H1 (cell line): ENCODE measurements around the gene MXRA7. TPM values are rescaled to one million over a fixed set of nuclear protein-coding genes. Genes with fewer than 3 reads are reported as not detected.

Experiments used
- CTCF ChIA-PET: fragments of 300-600 bp; sonication (Branson Sonifier 250); formaldehyde crosslinking; loops from one replicate; lab custom pipeline; 2021; ENCODE audit not compliant: partially characterized antibody; lab: Charles Lee
- POLR2A ChIA-PET: fragments of 300-600 bp; sonication (Branson Sonifier 250); formaldehyde crosslinking; loops from one replicate; lab custom pipeline; 2021; ENCODE audit warnings: inconsistent platforms; ENCODE audit not compliant: partially characterized antibody; lab: Charles Lee
- DNase-seq, 2 experiments: peaks; one replicate each; pipeline versions ENCODE4 v3.0.0 to v3.0.0-alpha.2; 2010 to 2022; ENCODE audit warnings: low spot score in 2 of 2, low read depth in 1 of 2, mixed read lengths in 1 of 2
- FAIRE-seq: peaks from 2 replicates; lab custom pipeline; 2011; peaks lifted over from hg19 to GRCh38; lab: Jason Lieb, UNC
- H2AFZ ChIP-seq: 2 replicates; pipeline ENCODE4 v1.8.1; 2012; ENCODE audit warnings: low read length, inconsistent platforms
- H2AK5ac ChIP-seq: 2 replicates; pipeline ENCODE4 v1.6.1; 2013; ENCODE audit warnings: low read depth, low read length
- H2BK120ac ChIP-seq: replicated peaks from 2 replicates; pipeline ENCODE3; 2013; ENCODE audit warnings: low read depth, low read length, inconsistent platforms
- H2BK12ac ChIP-seq: 2 replicates; pipeline ENCODE4 v1.6.1; 2013; ENCODE audit warnings: low read depth, low read length
- H2BK15ac ChIP-seq: 2 replicates; pipeline ENCODE4 v1.6.1; 2013; ENCODE audit warnings: low read length
- H2BK20ac ChIP-seq: 2 replicates; pipeline ENCODE4 v1.6.1; 2013; ENCODE audit warnings: low read length
- H2BK5ac ChIP-seq: 2 replicates; pipeline ENCODE4 v1.6.1; 2013; ENCODE audit warnings: low read depth, low read length
- H3K14ac ChIP-seq: 2 replicates; pipeline ENCODE4 v1.6.1; 2013; ENCODE audit warnings: inconsistent platforms; ENCODE audit not compliant: insufficient read length
- H3K18ac ChIP-seq: 2 replicates; pipeline ENCODE4 v1.6.1; 2013; ENCODE audit warnings: low read length; ENCODE audit errors: extremely low read depth
- H3K23ac ChIP-seq: 2 replicates; pipeline ENCODE4 v1.6.1; 2013; ENCODE audit warnings: inconsistent platforms; ENCODE audit not compliant: insufficient read length
- H3K23me2 ChIP-seq: 2 replicates; pipeline ENCODE4 v1.6.1; 2013; ENCODE audit warnings: low read depth, low read length
- H3K27ac ChIP-seq: 2 replicates; pipeline ENCODE4 v1.6.1; 2011; ENCODE audit warnings: low read depth, low read length, inconsistent platforms
- H3K27me3 ChIP-seq, 4 experiments: replicated peaks in 1 of 4; 1 replicate in 1 of 4; 2 replicates in 3 of 4; pipeline versions ENCODE4 v1.6.1 to v1.8.1; 2011 to 2013; ENCODE audit warnings: low read length in 3 of 4, mild to moderate bottlenecking in 3 of 4, inconsistent platforms in 2 of 4, mixed read lengths in 2 of 4, moderate library complexity in 1 of 4; ENCODE audit not compliant: control insufficient read depth in 3 of 4, insufficient read depth in 3 of 4; ENCODE audit errors: extremely low read depth in 1 of 4
- H3K36me3 ChIP-seq, 4 experiments: 2 replicates each; pipeline versions ENCODE4 v1.6.1 to v1.8.1; 2011 to 2013; ENCODE audit warnings: mild to moderate bottlenecking in 4 of 4, low read length in 3 of 4, moderate library complexity in 2 of 4, control low read depth in 1 of 4, inconsistent platforms in 1 of 4; ENCODE audit not compliant: insufficient read depth in 4 of 4, control insufficient read depth in 2 of 4
- H3K4ac ChIP-seq: replicated peaks from 2 replicates; pipeline ENCODE3; 2013; ENCODE audit warnings: low read length, low read depth, mixed read lengths, inconsistent platforms; ENCODE audit not compliant: insufficient read length
- H3K4me1 ChIP-seq, 4 experiments: replicated peaks in 1 of 4; 1 replicate in 1 of 4; 2 replicates in 3 of 4; pipeline versions ENCODE4 v1.6.1 to v1.8.1; 2011 to 2013; ENCODE audit warnings: low read length in 3 of 4, inconsistent platforms in 2 of 4, mixed read lengths in 1 of 4; ENCODE audit not compliant: insufficient read depth in 4 of 4, control insufficient read depth in 3 of 4
- H3K4me2 ChIP-seq, 2 experiments: 2 replicates each; pipeline versions ENCODE4 v1.6.1 to v1.8.1; 2011 to 2013; ENCODE audit warnings: low read depth in 2 of 2, low read length in 2 of 2, control low read depth in 1 of 2, inconsistent platforms in 1 of 2, mild to moderate bottlenecking in 1 of 2; ENCODE audit not compliant: insufficient read depth in 1 of 2
- H3K4me3 ChIP-seq, 4 experiments: fragments of 200-600, 300-600 bp in 1 of 4; sonication (generic), shearing (Covaris generic), sonication (Bioruptor Twin) in 1 of 4; 2 replicates each; pipeline versions ENCODE4 v1.5.1 to v1.8.1; 2011 to 2016; ENCODE audit warnings: low read length in 4 of 4, low read depth in 3 of 4, control low read depth in 2 of 4, inconsistent platforms in 2 of 4, mild to moderate bottlenecking in 2 of 4, mixed read lengths in 1 of 4, moderate library complexity in 1 of 4; ENCODE audit not compliant: insufficient read depth in 2 of 4; ENCODE audit errors: extremely low read depth in 1 of 4
- H3K56ac ChIP-seq: replicated peaks from 2 replicates; pipeline ENCODE3; 2013; ENCODE audit warnings: low read depth, mild to moderate bottlenecking, mixed read lengths, low read length, inconsistent platforms; ENCODE audit not compliant: insufficient read length
- H3K79me1 ChIP-seq: 2 replicates; pipeline ENCODE4 v1.6.1; 2013; ENCODE audit warnings: low read depth, low read length, control low read depth
- H3K79me2 ChIP-seq, 2 experiments: 2 replicates each; pipeline versions ENCODE4 v1.6.1 to v1.8.1; 2012 to 2013; ENCODE audit warnings: low read length in 2 of 2, mild to moderate bottlenecking in 2 of 2, inconsistent platforms in 1 of 2; ENCODE audit not compliant: insufficient read depth in 2 of 2, control insufficient read depth in 1 of 2
- H3K9ac ChIP-seq, 4 experiments: replicated peaks in 1 of 4; 1 replicate in 1 of 4; 2 replicates in 3 of 4; pipeline versions ENCODE4 v1.6.1 to v1.8.1; 2011 to 2013; ENCODE audit warnings: low read depth in 3 of 4, low read length in 3 of 4, control low read depth in 2 of 4, mild to moderate bottlenecking in 2 of 4, moderate library complexity in 2 of 4, inconsistent platforms in 1 of 4; ENCODE audit errors: extremely low read depth in 1 of 4
- H3K9me3 ChIP-seq, 2 experiments: 2 replicates each; pipeline versions ENCODE4 v1.6.1 to v1.8.1; 2012 to 2013; ENCODE audit warnings: mild to moderate bottlenecking in 2 of 2, moderate library complexity in 2 of 2, control low read depth in 1 of 2, inconsistent platforms in 1 of 2, low read depth in 1 of 2, low read length in 1 of 2, mixed read lengths in 1 of 2; ENCODE audit not compliant: insufficient read depth in 2 of 2
- H4K20me1 ChIP-seq, 2 experiments: replicated peaks in 1 of 2; 2 replicates each; pipeline versions ENCODE3 to v1.8.1; 2011 to 2013; ENCODE audit warnings: inconsistent platforms in 2 of 2, low read length in 2 of 2, mild to moderate bottlenecking in 1 of 2; ENCODE audit not compliant: insufficient read depth in 2 of 2, control insufficient read depth in 1 of 2
- H4K5ac ChIP-seq: 2 replicates; pipeline ENCODE4 v1.6.1; 2013; ENCODE audit warnings: low read length, low read depth, mixed read lengths, inconsistent platforms; ENCODE audit not compliant: insufficient read length
- H4K8ac ChIP-seq: 2 replicates; pipeline ENCODE4 v1.8.0; 2013; ENCODE audit warnings: mild to moderate bottlenecking, moderate library complexity, low read length, inconsistent platforms; ENCODE audit not compliant: insufficient read depth; ENCODE audit errors: extremely low read depth
- H4K91ac ChIP-seq: replicated peaks from 2 replicates; pipeline ENCODE3; 2013; ENCODE audit warnings: low read length, mixed read lengths, inconsistent platforms; ENCODE audit not compliant: insufficient read length
- ASH2L ChIP-seq: fragments of 200-600, 300-600 bp; sonication (generic); IDR thresholded peaks from one replicate; pipeline ENCODE4 v1.7.1; 2017; ENCODE audit warnings: low read length
- CBX5 ChIP-seq: fragments of 300-800, 300-1000 bp; sonication (generic); IDR thresholded peaks from 2 replicates; pipeline ENCODE4 v1.7.1; 2016; ENCODE audit warnings: antibody characterized with exemption, low read length, low read depth
- EGR1 ChIP-seq: IDR thresholded peaks from 2 replicates; pipeline ENCODE4 v1.6.1; 2011; ENCODE audit warnings: low read depth, low read length, borderline replicate concordance
- JUN ChIP-seq: IDR thresholded peaks from 2 replicates; pipeline ENCODE4 v1.6.1; 2011; ENCODE audit warnings: low read depth, mild to moderate bottlenecking, improper control_type of control experiment, low read length
- NANOG ChIP-seq: IDR thresholded peaks from 2 replicates; pipeline ENCODE4 v1.6.1; 2011; ENCODE audit warnings: low read length, low read depth, mild to moderate bottlenecking, inconsistent platforms; ENCODE audit not compliant: insufficient read depth, poor library complexity, severe bottlenecking
- RFX5 ChIP-seq: IDR thresholded peaks from 2 replicates; pipeline ENCODE4 v1.6.1; 2011; ENCODE audit warnings: low read depth, low read length, improper control_type of control experiment, borderline replicate concordance
- RNF2 ChIP-seq: fragments of 200-900, 300-1000 bp; sonication (generic); IDR thresholded peaks from 2 replicates; pipeline ENCODE4 v1.7.1; 2016; ENCODE audit warnings: borderline replicate concordance, low read depth, mild to moderate bottlenecking, antibody characterized with exemption, low read length; ENCODE audit not compliant: poor library complexity, severe bottlenecking; ENCODE audit errors: missing control alignments
- SIRT6 ChIP-seq: IDR thresholded peaks from one replicate; pipeline ENCODE4 v1.7.1; 2012; ENCODE audit warnings: low read length, inconsistent platforms
- SP1 ChIP-seq: IDR thresholded peaks from 2 replicates; pipeline ENCODE4 v1.6.1; 2011; ENCODE audit warnings: low read depth, low read length
- WGBS, 2 experiments: shearing (Covaris generic) in 1 of 2; methylation state at CpG; one replicate each; pipeline versions ENCODE4 v1.1.6 to v1.1.7; 2013 to 2015; ENCODE audit warnings: low lambda C conversion rate in 2 of 2, mixed read lengths in 2 of 2, inconsistent platforms in 1 of 2, low coverage in 1 of 2, missing lambda C conversion rate in 1 of 2; ENCODE audit not compliant: insufficient replicate concordance in 2 of 2, insufficient coverage in 1 of 2, insufficient read length in 1 of 2; ENCODE audit errors: extremely low coverage in 1 of 2, missing lambda C conversion rate in 1 of 2; 5-methylcytosine and 5-hydroxymethylcytosine counted together
- polyA plus RNA-seq, 7 experiments: library from polyadenylated mRNA; depleted of rRNA in 3 of 7; stranded (reverse) in 5 of 7; unstranded in 2 of 7; fragments of >200 nt in 5 of 7; fragments of 200-250 nt in 2 of 7; gene quantifications; 1 replicate in 5 of 7; 2 replicates in 1 of 7; 4 replicates in 1 of 7; pipeline versions ENCODE4 v1.2.1 to v1.2.3, GENCODE V29; 2011 to 2013; ENCODE audit warnings: missing spikeins in 2 of 7, mixed read lengths in 2 of 7
- total RNA-seq: library from RNA; stranded (reverse); fragmentation: NEBNext Ultra II Directional; extraction: Animal tissue kit (Norgen Biotek cat#: 25700); gene quantifications from 2 replicates; pipeline ENCODE4 v1.2.1, GENCODE V29; 2021

The MXRA7 gene
- total and polyA plus RNA-seq, 2 of the 8 experiments (the other 6 are each of a cell fraction or from before 2014, with no cell fraction given): 17.8 to 26.6 TPM

- Histone ChIP-seq H2AK5ac (no peak overlapping the region), H4K20me1 (peaks cover 0 to 8% of the 10 kb centered on the region in 2 experiments), H3K79me1 (peaks cover 2% of the 10 kb centered on the region), H2BK20ac (no peak overlapping the region), H3K27ac (no peak overlapping the region), H3K9ac (no peak overlapping the region), H3K27me3 (peaks cover 2 to 22% (median 20%) of the 10 kb centered on the region in 4 experiments), H3K4ac (no peak overlapping the region), H3K4me1 (peaks cover 11 to 28% (median 19%) of the 10 kb centered on the region in 4 experiments), H3K9me3 (no peaks in the 10 kb centered on the region), H3K4me2 (no peak overlapping the region), H3K23ac (no peak overlapping the region), H3K56ac (no peak overlapping the region), H4K5ac (no peak overlapping the region), H3K4me3 (no peak overlapping the region), H2AFZ (no peak overlapping the region), H2BK5ac (no peak overlapping the region), H2BK12ac (no peak overlapping the region), H3K18ac (no peak overlapping the region), H3K36me3 (no peaks in the 10 kb centered on the region), H4K8ac (no peak overlapping the region), H4K91ac (no peak overlapping the region), H3K79me2 (no peaks in the 10 kb centered on the region), H3K23me2 (peaks cover 11% of the 10 kb centered on the region; the same call in 1 of the 2 replicates), H2BK15ac (no peak overlapping the region), H3K14ac (no peak overlapping the region), H2BK120ac (no peak overlapping the region)
- TF ChIP-seq ASH2L (no peak), EGR1 (no peak), NANOG (no peak), SP1 (no peak), JUN (no peak), CBX5 (no peak), RNF2 (no peak), RFX5 (no peak), SIRT6 (no peak)
- CTCF ChIA-PET: interaction anchor here (0.6 to 5.6 kb wide), 5 partner anchors 9 to 514 kb away, joined by 3 to 67 read pairs (median 21); no protein-coding TSS in a partner anchor
- FAIRE-seq (no peak), DNase-seq (no peak)
- 97% methylated on average over 3 of the region's 3 CpGs; no CpG with 5 or more reads in 1 of the 2 experiments for WGBS, 2 experiments
- POLR2A ChIA-PET: interaction anchor here (0.8 to 1.4 kb wide), 3 partner anchors 20 to 22 kb away, joined by 3 read pairs; partner anchors contain the start of genes JMJD6 and METTL23
Measured at GRCh38 chr17:76706817-76707216, 3.9 kb downstream of the MXRA7 start.
